ENCODE data around the gene PDE4D. TPM values are rescaled to one million over a fixed set of nuclear protein-coding genes. Genes with fewer than 3 reads are reported as not detected.
A peak's percentile ranks its signal among the peaks of the same experiment; 100 is the strongest.

Gene PDE4D
- total RNA-seq, 1 experiment from 2014 or later, result 3.6 TPM

DNA sequence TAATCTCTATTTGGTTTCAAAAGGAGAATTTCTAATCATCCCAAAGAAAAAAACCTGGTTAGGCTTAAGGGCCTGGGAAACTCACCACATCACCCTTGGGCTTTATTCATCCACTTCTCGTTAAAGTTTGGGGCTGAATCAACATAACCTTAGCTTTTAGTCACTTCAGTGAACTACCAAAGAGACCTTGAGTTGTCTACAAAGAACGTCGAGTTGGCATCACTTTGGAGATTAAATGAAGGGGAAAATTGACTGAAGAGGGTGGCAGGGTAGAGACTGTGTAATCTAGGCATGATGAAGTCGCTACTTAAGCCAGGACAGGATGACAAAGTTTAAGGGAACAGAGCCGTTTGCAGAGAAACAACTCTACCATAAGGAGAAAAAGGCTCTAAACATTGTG lies 969.2 kb downstream of the PDE4D start:
- no peak for ATAC-seq
- H3K4me2 ChIP-seq (ENCODE audit: low read length), result no peak overlapping the region
- no peaks in the 10 kb centered on the region for H3K79me2 ChIP-seq (ENCODE audit: low read length)
- no peak overlapping the region for H2AFZ ChIP-seq (ENCODE audit: low read length)
- H3K9me2 ChIP-seq (replicated peaks; ENCODE audit: low read length), result no peaks in the 10 kb centered on the region
- no peaks in the 10 kb centered on the region for H3K27me3 ChIP-seq (ENCODE audit: low read length)
- CTCF ChIA-PET, result no interaction called here
- BruUV-seq (replicated peaks), result no TSS peak
- H3K9ac ChIP-seq (ENCODE audit: low read length), result no peak overlapping the region
- H3K36me3 ChIP-seq (ENCODE audit: low read depth, low read length), result no peaks in the 10 kb centered on the region
- no peaks in the 10 kb centered on the region for H4K20me1 ChIP-seq (ENCODE audit: low read length)
- no peaks in the 10 kb centered on the region for H3K9me3 ChIP-seq (ENCODE audit: low read length)
- H3K4me3 ChIP-seq (ENCODE audit: low read length), result no peak overlapping the region
- POLR2A ChIA-PET (ENCODE audit: unreplicated experiment), result no interaction called here
- intact Hi-C loops (cut with micrococcal nuclease), result no loop called here
- peaks cover 7% of the 10 kb centered on the region; the same call in 1 of the 2 replicates for H3K4me1 ChIP-seq (ENCODE audit: insufficient read depth, low read length)
- H3F3A ChIP-seq (ENCODE audit: low read length, unreplicated experiment), result no peaks in the 10 kb centered on the region
- no peak for DNase-seq
- TF ChIP-seq EZH2phosphoT487 (IDR thresholded peaks at IDR 0.05; ENCODE audit: borderline replicate concordance, low read length), result no peak
- TF ChIP-seq, protein P1, sequence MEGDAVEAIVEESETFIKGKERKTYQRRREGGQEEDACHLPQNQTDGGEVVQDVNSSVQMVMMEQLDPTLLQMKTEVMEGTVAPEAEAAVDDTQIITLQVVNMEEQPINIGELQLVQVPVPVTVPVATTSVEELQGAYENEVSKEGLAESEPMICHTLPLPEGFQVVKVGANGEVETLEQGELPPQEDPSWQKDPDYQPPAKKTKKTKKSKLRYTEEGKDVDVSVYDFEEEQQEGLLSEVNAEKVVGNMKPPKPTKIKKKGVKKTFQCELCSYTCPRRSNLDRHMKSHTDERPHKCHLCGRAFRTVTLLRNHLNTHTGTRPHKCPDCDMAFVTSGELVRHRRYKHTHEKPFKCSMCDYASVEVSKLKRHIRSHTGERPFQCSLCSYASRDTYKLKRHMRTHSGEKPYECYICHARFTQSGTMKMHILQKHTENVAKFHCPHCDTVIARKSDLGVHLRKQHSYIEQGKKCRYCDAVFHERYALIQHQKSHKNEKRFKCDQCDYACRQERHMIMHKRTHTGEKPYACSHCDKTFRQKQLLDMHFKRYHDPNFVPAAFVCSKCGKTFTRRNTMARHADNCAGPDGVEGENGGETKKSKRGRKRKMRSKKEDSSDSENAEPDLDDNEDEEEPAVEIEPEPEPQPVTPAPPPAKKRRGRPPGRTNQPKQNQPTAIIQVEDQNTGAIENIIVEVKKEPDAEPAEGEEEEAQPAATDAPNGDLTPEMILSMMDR (conservative IDR thresholded peaks at IDR 0.05; ENCODE audit: low read depth, low read length), result no peak
- no peak for TF ChIP-seq EZH2 (IDR thresholded peaks at IDR 0.05; ENCODE audit: low read length, unreplicated experiment)
- H3K27ac ChIP-seq (ENCODE audit: low read length), result no peak overlapping the region

DNA sequence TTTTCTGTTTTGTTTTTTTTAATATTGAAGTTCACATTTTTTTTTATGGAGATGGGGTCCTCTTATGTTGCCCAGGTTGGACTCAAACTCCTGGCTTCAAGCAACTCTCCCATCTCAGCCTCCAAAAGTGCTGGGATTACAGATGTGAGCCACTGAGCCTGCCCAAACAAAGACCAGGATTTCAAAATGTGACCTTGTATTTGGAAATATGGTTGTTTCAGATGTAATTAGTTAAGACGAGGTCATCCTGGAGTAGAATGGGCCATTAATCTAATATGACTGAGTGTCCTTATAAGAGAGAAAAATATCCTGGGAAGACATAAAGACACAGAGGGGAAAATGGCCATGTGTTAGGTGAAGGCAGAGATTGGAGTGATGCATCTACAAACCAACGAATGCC lies 970.2 kb downstream of the PDE4D start:
- intact Hi-C loops (cut with micrococcal nuclease), result no loop called here
- Histone ChIP-seq H3K9me3 (ENCODE audit: low read length) (no peaks in the 10 kb centered on the region), H2AFZ (ENCODE audit: low read length) (no peak overlapping the region), H3K9ac (ENCODE audit: low read length) (no peak overlapping the region), H4K20me1 (ENCODE audit: low read length) (no peaks in the 10 kb centered on the region), H3K4me2 (ENCODE audit: low read length) (0 out of 2 replicates have a peak overlapping the region, but pooled peaks have one; percentile 67), H3K4me1 (ENCODE audit: insufficient read depth, low read length) (peaks cover 7% of the 10 kb centered on the region; the same call in 1 of the 2 replicates), H3F3A (ENCODE audit: low read length, unreplicated experiment) (no peaks in the 10 kb centered on the region), H3K79me2 (ENCODE audit: low read length) (no peaks in the 10 kb centered on the region), H3K36me3 (ENCODE audit: low read depth, low read length) (no peaks in the 10 kb centered on the region), H3K27ac (ENCODE audit: low read length) (no peak overlapping the region), H3K27me3 (ENCODE audit: low read length) (no peaks in the 10 kb centered on the region), H3K4me3 (ENCODE audit: low read length) (no peak overlapping the region), H3K9me2 (replicated peaks; ENCODE audit: low read length) (no peaks in the 10 kb centered on the region)
- no peak for ATAC-seq
- ChIA-PET CTCF (no interaction called here), POLR2A (ENCODE audit: unreplicated experiment) (no interaction called here)
- no peak for TF ChIP-seq EZH2 (IDR thresholded peaks at IDR 0.05; ENCODE audit: low read length, unreplicated experiment)
- TF ChIP-seq, protein P1 (conservative IDR thresholded peaks at IDR 0.05; ENCODE audit: low read depth, low read length), result no peak
- no peak for TF ChIP-seq EZH2phosphoT487 (IDR thresholded peaks at IDR 0.05; ENCODE audit: borderline replicate concordance, low read length)
- no TSS peak for BruUV-seq (replicated peaks)
- DNase-seq, result no peak

DNA sequence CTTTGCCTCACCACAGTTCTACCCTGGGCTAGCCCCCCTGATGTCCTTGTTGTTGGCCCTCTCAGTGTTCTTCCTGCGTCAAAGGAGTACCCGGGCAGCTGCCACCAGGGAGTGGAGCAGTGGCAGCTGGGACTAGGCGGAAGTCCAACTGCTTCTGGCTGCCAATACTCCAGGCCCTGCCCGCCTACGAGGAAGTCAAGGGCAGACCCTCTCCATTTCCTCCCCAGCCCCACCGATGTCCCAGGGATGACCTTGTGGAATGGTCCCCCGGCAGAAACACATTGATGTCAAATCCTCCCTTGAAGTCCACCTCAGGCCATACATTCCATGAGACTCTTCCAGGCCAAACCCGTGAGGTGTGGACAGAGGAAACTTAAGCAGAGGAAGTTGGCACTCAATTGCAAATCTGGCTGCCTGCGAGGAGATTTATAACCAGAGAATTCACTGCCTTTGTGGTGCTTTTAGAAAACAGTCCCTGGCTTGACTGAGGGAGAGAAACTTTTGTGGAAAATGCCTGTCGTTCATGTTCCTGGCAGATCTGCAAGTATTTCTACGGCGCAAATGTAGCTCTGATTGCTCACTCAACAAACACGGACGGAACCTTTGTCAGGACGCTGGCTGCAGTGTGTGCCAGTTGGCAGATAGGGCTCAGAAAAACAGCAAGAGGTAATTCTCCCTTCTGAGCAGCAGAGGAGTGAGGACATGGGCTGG lies 970.9 kb downstream of the PDE4D start:
- CTCF ChIA-PET, result no interaction called here
- Histone ChIP-seq H3F3A (ENCODE audit: low read length, unreplicated experiment) (no peaks in the 10 kb centered on the region), H2AFZ (ENCODE audit: low read length) (peak overlapping the region; percentile 77), H3K9me2 (replicated peaks; ENCODE audit: low read length) (no peaks in the 10 kb centered on the region), H3K4me3 (ENCODE audit: low read length) (peak overlapping the region; percentile 27; the same call in 1 of the 2 replicates), H3K4me2 (ENCODE audit: low read length) (peak overlapping the region; percentile 67), H3K9me3 (ENCODE audit: low read length) (no peaks in the 10 kb centered on the region), H3K27ac (ENCODE audit: low read length) (peak overlapping the region; percentile 39; the same call in 1 of the 2 replicates), H3K27me3 (ENCODE audit: low read length) (no peaks in the 10 kb centered on the region), H3K79me2 (ENCODE audit: low read length) (no peaks in the 10 kb centered on the region), H4K20me1 (ENCODE audit: low read length) (no peaks in the 10 kb centered on the region), H3K4me1 (ENCODE audit: insufficient read depth, low read length) (peaks cover 7% of the 10 kb centered on the region; the same call in 1 of the 2 replicates), H3K9ac (ENCODE audit: low read length) (no peak overlapping the region), H3K36me3 (ENCODE audit: low read depth, low read length) (no peaks in the 10 kb centered on the region)
- intact Hi-C loops (cut with micrococcal nuclease), result no loop called here
- DNase-seq (peak; percentile 58), ATAC-seq (peak; percentile 92)
- no TSS peak for BruUV-seq (replicated peaks)
- no peak for TF ChIP-seq EZH2phosphoT487 (IDR thresholded peaks at IDR 0.05; ENCODE audit: borderline replicate concordance, low read length)
- POLR2A ChIA-PET (ENCODE audit: unreplicated experiment), result no interaction called here
